Occipital lobe (tissue), 2 donors: ENCODE data around the gene NYAP1. TPM values are rescaled to one million over a fixed set of nuclear protein-coding genes. Genes with fewer than 3 reads are reported as not detected.
"Not testable (repeated sequence)": the region's sequence is repeated elsewhere in the genome, so short reads cannot be mapped to it uniquely, and the experiment has no call there.

Source experiments
- DNase-seq: peaks from one replicate; lab custom pipeline; 2025; lab: John Stamatoyannopoulos, UW
- total RNA-seq: library from RNA; depleted of rRNA; stranded (reverse); fragments of >200 nt; gene quantifications from one replicate; pipeline ENCODE4 v1.2.3, GENCODE V29; 2014

Gene NYAP1
- 47.9 TPM for total RNA-seq

DNA sequence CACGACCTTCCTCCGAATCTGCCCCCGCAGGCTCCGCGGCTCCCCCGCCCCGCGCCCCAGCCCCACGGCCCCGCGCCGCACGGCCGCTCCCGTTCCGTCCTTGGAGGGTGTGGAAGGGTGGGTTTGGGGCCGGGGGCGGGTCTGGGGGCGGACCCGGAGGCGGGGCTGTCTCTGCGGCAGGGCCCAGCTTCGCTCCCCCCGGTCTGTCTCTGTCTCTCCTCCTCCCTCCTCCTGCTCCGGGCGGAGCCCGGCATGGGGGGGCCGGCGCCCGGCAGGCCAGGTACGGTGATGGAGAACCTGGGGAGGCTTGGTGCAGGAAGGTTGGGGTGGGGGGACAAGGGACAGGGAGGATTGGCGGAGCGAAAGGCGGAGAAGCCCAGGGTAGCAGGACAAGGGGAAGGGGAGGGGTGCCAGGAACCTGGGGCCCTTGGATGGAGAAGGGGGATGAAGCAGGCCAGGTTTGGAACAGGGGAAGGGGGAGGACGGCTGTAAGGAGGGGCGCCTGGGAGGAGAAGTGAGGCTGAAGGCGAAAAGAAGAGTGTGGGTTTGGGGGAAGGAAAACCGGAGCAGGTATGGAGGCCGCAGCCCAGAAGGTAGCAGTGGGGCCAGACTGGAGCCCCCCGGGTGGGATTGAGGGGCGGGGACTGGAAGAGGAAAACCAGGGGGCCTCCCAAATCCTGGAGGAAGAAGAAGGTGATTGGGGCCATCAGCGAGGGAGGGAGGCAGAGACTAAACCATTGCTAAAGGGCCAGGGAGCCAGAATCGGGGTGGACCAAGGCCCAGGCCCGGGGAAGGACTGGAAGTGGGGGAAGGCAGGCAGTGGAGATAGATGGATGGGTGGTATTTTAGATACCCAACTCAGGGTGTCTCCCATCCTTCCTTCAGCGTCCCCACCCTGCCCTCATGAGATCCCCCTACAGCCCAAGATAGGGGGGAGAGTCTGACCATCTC, at the start of gene NYAP1:
NYAP1 (plus strand) TSS at position 206 of the 951 bp plus-strand sequence. CDS start 1,385 bp downstream, outside the sequence.
- DNase-seq: peak; percentile 64

DNA sequence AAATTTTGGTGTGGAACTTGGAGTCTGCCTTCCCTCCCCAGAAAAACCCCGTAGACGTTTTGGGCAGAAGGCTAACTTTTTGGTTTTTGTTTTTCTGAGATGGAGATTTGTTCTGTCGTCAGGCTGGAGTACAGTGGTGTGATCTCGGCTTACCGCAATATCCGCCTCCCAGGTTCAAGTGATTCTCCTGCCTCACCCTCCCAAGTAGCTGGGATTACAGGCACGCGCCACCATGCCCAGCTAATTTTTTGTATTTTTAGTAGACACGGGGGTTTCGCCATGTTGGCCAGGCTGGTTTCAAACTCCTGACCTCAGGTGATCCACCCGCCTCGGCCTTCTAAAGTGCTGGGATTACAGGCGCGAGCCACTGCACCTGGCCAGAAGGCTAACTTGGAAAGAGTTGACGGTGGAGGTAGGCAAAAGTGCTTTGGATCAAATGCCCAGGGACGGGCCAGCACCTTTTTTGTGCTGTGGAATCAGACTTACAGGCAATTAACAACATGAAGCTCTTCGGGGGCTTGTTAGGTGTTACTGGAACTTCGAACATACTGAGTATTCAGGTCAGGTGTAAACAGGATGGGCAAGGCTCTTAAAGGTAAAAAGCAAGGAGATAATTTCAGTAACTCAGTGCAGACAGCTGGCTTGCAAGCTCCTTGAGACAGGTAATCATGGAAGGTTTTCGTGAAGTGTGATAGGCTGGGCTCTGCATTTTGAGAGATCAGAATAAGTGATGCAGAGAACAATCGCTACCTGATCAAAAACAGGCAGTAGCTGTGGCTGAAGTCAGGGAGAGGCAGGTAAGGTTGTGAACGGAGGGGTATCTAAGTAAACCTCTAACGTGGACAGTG, 49.2 kb upstream of the NYAP1 start:
- DNase-seq: no peak

DNA sequence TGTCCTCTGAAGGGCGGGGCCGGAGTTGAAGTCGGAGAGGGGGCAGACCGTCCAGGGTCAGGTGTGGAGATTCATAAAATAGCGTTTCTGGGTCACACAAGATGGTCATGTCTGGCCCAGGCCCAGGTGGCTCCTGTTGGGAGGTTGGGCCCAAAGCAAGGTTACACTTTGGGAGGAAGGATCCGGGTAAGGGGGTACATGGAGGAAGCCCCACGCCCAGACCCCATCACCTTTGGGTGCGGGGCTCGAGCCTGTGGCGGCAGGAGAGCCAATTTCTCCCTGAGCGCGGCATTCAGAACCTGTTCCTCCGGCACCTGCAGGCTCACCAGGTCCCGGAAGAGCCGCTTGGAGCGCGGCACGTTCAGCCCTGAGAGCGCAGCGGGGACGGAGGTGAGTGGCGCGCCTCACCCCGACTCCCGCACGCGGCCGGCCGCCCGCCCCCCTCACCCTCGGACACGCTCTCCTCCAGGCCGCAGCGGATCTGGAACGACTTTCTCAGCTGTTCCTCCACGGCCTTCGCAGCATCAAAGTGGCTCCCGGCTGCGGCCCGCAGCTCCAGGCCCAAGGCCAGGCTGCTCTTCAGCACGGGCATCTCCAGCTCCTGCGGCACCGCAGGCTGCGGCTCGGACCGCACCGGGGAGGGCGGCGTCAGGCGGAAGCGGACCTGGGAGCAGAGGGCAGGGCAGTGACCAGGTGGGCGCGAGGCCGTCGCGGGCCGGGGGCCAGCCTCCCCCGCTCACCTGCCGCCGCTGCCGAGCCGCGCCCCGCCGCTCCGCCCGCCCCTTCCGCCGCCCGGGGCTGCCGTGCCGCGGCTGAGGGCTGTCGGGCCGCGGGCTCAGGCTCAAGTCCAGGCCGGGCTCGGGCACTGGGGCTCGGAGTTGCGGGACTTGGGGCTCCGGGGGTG, 48.1 kb upstream of the NYAP1 start:
- no peak for DNase-seq

DNA sequence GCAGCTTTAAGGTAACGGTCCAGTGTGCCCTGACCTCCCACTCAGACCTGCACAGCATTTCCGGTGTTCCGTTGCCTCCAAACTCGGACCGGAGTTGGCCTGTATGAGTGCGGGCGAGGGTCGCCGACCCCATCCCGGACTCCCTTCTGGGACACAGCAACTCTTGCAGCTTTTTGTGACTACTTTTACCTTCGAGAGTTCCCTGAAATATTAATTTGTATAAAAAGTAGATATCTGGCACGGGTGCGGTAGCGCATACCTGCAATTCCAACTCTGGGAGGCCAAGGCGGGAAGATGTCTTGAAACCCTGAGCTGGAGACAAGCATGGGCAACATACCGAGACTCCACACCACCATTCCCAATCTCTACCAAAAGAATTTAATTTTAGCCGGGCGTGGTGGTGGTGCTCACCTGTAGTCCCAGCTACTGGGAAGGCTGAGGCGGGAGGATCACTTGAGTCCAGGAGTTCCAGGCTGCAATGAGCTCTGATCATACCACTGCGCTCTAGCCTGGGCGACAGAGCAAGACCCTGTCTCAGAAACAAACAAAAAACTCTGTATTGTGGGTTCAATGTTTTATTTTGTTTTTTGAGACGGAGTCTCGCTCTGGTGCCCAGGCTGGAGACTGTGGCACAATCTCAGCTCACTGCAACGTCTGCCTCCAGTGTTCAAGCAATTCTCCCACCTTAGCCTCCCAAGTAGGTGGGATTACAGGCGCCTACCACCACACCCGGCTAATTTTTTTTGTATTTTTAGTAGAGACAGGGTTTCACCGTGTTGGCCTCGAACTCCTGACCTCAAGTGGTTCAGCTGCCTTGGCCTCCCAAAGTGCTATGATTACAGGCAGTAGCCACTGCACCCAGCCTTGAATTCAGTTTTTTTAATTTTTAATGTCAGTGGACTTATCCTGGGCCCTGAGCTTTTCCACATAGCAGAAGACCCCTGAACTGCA, 46.3 kb upstream of the NYAP1 start:
- no peak for DNase-seq

- DNase-seq: no peak
Observed at GRCh38 chr7:100438172-100438571, 45.6 kb upstream of the NYAP1 start.

- not testable (repeated sequence) for DNase-seq
Observed at GRCh38 chr7:100438731-100439130, 45.0 kb upstream of the NYAP1 start.

- DNase-seq: not testable (repeated sequence)
Observed at GRCh38 chr7:100439244-100439643, 44.5 kb upstream of the NYAP1 start.

DNA sequence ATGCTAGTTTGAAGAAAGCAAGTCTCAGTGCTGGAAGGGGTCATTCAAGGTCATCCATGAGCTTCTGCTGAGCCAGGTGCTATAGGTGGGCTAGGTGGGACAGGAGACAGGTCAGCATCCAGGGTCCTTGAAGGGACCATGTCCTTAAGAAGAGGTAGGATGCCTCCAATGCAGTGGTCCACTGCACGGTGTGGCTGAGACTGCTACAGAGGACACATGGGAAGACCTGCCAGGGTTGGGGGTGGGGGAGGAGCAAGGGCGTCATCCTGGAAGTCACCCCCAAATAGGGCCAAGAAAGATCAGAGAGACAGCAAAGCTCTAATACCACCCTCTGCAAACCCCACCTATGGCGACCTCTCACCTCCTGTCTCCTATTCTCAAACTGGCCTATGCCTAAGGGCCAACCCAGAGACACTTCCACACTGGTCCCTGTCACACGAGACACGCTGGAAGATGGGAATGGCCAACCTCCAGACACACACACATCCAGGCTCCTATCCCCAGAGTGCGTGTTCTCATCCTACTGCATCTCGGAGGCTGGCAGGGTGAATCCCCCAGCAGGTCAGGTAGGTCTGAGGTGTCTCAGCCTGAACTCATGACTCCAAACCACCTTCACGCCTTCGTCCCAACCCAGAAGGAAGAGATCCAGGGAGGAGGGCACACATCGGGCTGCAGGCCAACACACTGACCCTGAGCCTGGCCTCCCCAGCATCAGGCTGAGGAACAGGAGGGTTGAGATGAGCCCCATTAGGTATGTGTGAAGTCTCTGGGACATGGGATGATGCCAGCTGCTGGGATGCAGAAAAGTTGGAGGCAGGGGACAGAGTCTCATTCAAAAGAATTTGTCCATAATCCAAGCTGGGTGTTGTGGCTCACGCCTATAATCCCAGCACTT, 41.8 kb upstream of the NYAP1 start:
- DNase-seq: no peak

DNA sequence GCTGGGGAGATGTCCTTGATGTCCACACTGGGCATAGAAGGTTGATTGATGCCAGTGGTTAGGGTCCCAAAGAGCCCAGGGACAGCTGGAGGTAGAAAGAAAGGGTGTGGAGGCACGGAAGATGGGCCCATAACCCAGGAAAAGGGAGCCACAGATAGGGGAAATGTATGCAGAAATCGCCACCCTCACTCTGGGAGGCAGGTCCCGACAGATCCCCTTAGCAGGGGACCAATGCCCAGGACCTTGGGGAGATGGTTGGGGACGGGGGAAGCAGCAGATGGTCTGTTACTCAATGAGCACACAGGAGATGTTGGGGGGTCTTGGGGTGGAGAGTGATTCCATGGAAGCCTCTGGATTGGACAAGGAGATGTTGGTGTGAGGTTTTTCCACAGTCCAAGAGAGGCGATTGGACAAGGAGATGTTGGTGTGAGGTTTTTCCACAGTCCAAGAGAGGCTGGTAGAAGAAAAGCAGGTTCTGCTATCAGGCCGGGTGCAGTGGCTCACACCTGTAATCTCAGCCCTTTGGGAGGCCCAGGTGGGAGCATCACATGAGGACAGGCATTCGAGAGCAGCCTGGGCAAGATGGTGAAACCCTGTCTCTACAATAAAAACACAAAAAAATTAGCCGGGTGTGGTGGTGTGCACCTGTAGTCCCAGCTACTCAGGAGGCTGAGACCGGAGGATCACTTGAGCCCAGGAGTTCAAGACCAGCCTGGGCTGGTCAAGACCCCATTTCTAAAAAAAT, 40.5 kb upstream of the NYAP1 start:
- no peak for DNase-seq

DNA sequence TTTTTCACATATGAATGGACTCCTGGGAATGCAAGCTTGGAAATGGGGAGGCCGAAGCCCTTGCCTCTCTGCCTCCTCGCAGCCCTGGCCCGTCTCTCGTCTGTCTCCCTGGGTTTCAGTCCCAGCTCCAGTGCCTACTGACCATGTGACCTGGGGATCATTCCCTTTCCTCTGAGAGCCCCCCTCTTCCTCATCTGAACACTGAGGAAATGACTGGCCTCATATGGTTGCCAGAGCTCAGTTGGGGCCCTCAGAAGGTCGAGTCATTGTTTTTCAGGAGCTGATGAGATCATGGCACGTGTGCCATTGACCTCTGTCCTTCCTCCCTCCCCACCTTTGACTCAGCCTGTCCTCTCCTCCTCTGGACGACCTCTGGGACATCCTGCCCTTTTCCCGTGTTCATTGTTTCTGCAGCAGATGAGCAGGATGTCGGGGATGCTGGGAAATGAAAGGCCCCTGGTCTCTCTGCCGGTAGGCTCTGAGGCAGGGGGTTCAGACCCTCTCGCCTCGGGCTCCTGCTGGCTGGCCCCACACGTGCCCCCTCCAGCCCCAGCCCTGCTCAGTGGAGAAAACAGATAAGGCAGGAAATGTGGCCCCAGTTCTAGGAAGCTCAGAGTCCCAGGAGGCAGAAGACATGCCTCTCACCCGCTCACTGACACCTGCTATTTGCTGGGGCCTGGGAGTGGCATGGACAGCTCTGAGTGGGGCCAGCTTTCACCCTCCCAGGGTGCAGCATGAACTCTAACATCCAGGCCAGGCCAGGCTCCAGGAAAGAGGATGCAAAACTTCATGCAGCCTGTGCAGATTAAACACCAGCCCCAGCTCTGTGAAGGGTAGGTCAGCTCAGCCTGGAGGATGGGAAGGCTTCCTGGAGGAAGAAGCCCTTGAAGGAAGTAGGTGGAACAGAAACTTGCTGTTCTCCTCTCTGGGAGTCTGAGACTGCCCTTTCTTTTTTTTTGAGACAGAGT, 39.1 kb upstream of the NYAP1 start:
- no peak for DNase-seq

DNA sequence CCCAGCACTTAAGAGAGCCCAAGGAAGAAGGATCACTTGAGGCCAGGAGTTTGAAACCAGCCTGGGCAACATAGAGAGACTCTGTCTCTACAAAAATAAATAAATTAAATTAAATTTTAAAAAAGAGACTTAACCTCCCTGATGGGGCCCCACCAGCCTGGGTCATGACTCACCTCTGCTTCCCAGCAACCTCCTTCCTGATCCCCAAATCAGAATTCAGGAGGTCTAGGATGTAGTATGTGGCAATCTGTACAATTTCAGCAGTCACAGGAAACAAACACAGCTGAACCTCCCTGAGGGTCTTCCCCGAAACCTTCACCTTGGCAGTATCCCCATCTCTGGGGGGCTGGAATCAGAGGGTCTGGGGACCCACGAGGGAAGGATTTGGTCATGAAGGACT, 37.7 kb upstream of the NYAP1 start:
- no peak for DNase-seq

DNA sequence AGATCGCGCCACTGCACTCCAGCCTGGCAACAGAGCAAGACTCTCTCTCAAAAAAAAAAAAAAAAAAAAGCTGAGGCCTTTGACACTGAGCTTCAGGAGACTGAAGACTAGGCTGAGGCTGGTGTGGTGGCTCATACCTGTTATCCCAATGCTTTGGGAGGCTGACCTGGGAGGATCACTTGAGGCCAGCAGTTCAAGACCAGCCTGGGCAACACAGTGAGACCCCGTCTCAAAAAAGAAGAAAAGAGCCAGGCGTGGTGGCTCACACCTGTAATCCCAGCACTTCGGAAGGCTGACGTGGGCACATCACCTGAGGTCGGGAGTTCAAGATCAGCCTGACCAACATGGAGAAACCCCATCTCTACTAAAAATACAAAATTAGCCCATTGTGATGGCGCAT, 36.4 kb upstream of the NYAP1 start:
- DNase-seq: not testable (repeated sequence)

DNA sequence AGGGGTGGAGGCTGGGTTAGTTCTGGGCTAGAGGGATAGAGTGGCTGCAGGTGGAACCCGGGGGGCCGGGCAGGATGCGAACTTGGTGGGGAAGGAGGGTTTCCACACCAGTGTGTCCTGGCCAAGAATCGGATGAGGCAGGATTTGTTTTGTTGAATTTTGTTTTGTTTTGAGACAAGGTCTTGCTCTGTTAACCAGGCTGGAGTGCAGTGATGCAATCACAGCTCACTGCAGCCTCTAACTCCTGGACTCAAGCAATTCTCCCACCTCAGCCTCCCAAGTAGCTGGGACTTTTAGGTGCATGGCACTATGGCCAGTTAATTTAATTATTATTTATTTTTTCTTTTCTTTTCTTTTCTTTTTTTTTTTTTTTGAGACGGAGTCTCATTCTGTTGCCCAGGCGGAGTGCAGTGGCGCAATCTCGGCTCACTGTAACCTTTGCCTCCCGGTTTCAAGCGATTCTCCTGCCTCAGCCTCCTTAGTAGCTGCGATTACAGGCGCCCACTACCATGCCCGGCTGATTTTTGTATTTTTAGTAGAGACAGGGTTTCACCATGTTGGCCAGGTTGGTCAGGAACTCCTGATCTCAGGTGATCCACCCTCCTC, 34.4 kb upstream of the NYAP1 start:
- DNase-seq: no peak

- no peak for DNase-seq
Observed at GRCh38 chr7:100452513-100452912, 31.2 kb upstream of the NYAP1 start.

- DNase-seq: not testable (repeated sequence)
Observed at GRCh38 chr7:100453854-100454253, 29.9 kb upstream of the NYAP1 start.

GRCh38 chr7:100455206-100455605, 28.5 kb upstream of the NYAP1 start:
- no peak for DNase-seq

DNA sequence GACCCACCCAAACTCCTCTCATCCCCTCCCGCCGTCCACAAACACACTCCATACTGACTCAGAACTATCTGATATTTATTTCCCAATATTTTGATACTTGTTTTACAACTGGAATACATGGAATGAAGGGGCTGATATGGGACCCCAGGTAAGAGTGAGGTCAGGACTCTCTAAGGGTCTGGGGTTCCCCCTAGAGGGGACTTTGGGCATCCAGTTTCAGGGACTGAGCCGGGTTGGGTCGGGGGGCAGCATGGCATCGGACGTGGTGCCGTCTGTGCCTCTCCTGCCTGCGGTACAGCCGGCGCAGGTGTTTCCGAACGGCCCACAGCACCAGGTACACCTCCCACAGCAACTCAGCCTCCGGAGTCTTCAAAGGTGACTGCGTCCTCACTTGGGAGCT, 27.2 kb upstream of the NYAP1 start:
- DNase-seq: no peak
